Epidermal melanocyte (primary cell): ENCODE results near the gene ZNF474.

ENCODE experiments used
- DNase-seq: peaks from one replicate; pipeline ENCODE4 v3.0.0; 2011; ENCODE audit warnings: low spot score; ENCODE audit not compliant: insufficient read length

ZNF474 gene

GRCh38 chr5:122180863-122181548 is 51.7 kb downstream of the ZNF474 start:
- no peak for DNase-seq

GRCh38 chr5:122181863-122182262 is 52.5 kb downstream of the ZNF474 start:
- no peak for DNase-seq

- no peak for DNase-seq
These were observed 53.2 kb downstream of the ZNF474 start for GRCh38 chr5:122182491-122182921.

- no peak for DNase-seq
These were observed 53.9 kb downstream of the ZNF474 start for GRCh38 chr5:122183098-122183787.

GRCh38 chr5:122183788-122184170 is 54.4 kb downstream of the ZNF474 start:
- DNase-seq: no peak

- DNase-seq: no peak
These were observed 55.4 kb downstream of the ZNF474 start for GRCh38 chr5:122184676-122185255.

DNA sequence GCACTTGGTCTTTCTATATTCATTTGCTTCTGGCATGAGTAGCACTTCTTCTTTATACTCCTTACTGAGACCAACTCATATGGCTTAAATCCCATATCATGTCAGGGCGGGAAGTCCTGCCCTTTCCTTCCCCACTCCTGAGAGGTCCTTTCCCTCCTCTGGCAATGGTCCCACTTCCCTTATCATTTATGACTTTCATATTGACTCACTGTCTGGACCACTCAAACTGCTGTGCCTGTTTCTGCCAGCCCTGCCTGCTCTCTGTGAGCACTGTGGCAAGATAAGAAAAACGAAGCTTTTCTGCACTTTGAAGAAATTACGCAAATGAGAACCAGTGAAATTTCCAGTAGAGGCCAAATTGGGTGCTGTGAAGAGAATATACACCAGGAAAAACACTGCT is 58.1 kb downstream of the ZNF474 start:
- no peak for DNase-seq

GRCh38 chr5:122190156-122190555 is 60.8 kb downstream of the ZNF474 start:
- no peak for DNase-seq

GRCh38 chr5:122192497-122193496 is 63.5 kb downstream of the ZNF474 start:
- DNase-seq: peak; percentile 32

GRCh38 chr5:122195802-122196394 is 66.6 kb downstream of the ZNF474 start:
- peak; percentile 40 for DNase-seq

DNA sequence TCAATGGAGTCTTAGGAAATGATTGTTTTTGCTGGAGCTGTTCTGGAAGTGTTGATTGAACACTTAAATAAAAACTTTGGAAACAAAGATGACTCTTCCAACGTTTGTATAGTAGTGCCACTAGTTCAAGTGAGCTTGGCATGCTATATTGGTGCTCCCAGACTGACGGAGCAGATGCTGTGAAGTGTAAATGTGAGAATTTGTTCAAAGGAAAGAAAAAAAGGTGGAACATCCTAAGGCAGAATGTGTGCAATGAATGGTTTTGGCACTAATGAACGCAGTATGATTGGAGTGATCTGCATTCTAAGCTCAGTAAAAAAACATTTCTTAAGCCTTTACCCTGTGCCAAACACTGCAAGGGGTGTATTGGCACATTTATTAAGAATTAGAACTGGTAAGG is 69.8 kb downstream of the ZNF474 start:
- no peak for DNase-seq

DNA sequence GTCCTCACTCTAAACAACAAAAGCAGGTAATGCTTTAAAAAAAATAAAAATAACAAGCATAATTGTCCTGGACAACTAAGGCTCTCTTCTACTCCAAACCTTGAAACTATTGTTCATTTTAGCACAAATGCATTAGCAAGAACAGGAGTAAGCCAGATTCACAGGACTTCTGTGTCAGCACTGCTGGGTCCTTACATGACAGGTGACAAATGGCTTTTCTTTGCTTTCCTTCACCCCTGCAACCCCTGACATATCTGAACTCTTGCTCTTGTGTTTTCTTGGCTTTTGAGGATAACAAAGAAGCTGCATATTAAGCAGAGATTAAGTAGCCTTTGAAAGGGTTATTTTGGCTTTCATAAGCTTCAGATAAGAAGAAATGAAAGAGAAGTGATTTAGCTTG is 71.1 kb downstream of the ZNF474 start:
- no peak for DNase-seq

- no peak for DNase-seq
These were observed 71.5 kb downstream of the ZNF474 start for GRCh38 chr5:122200865-122201264.

- no peak for DNase-seq
These were observed 72.0 kb downstream of the ZNF474 start for GRCh38 chr5:122201365-122201764.

GRCh38 chr5:122202952-122203351 is 73.6 kb downstream of the ZNF474 start:
- DNase-seq: no peak
